GM23248 (cell line): Measurements from ENCODE around the gene RBP3.

ENCODE experiments used
- EZH2 ChIP-seq: fragments of 200-600 bp; sonication (generic); IDR thresholded peaks from 2 replicates; pipeline ENCODE4 v1.6.1; 2018; ENCODE audit warnings: antibody characterized with exemption, mild to moderate bottlenecking; ENCODE audit not compliant: insufficient read depth, poor library complexity, severe bottlenecking
- EZH2phosphoT487 ChIP-seq: fragments of 200-600 bp; sonication (generic); IDR thresholded peaks from 2 replicates; pipeline ENCODE4 v1.6.1; 2018; ENCODE audit warnings: antibody characterized with exemption, moderate library complexity, mild to moderate bottlenecking, low read depth; ENCODE audit not compliant: insufficient read depth

GRCh38 chr10:47331491-47331890, 16.7 kb upstream of the RBP3 start:
- TF ChIP-seq EZH2 (no peak), EZH2phosphoT487 (no peak)
